ENCODE results near the gene SERPINE2.

Gene SERPINE2, protein sequence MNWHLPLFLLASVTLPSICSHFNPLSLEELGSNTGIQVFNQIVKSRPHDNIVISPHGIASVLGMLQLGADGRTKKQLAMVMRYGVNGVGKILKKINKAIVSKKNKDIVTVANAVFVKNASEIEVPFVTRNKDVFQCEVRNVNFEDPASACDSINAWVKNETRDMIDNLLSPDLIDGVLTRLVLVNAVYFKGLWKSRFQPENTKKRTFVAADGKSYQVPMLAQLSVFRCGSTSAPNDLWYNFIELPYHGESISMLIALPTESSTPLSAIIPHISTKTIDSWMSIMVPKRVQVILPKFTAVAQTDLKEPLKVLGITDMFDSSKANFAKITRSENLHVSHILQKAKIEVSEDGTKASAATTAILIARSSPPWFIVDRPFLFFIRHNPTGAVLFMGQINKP

GRCh38 chr2:224039080-224039769 lies at the start of gene SERPINE2:
SERPINE2 (minus strand) TSS chr2:224039286; CDS start chr2:224001900, 37,386 bp downstream.
- peak; percentile 12 for DNase-seq

GRCh38 chr2:224086226-224086914 lies 47.3 kb upstream of the SERPINE2 start:
- no peak for DNase-seq

- DNase-seq = no peak
These were observed 46.7 kb upstream of the SERPINE2 start for GRCh38 chr2:224085811-224086210.

DNA sequence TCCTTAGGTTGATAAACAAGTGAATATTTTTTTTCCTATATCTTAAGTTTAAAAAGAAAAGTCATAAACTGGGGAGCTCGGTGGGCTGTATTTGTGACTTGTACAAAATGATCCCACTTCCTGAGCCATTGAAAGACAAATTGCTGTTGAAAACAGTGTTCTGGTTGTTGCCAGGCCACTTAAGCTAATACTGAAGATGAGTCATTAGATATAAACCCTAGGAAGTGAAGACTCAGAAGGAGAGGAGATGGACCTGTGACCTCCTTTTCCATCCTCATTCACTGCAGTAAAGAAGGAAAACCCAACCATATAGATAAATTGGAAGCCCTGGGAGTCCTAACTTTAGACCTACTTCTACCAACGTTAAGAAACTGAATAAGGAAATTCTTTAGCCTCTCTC lies 46.2 kb upstream of the SERPINE2 start:
- DNase-seq = no peak

DNA sequence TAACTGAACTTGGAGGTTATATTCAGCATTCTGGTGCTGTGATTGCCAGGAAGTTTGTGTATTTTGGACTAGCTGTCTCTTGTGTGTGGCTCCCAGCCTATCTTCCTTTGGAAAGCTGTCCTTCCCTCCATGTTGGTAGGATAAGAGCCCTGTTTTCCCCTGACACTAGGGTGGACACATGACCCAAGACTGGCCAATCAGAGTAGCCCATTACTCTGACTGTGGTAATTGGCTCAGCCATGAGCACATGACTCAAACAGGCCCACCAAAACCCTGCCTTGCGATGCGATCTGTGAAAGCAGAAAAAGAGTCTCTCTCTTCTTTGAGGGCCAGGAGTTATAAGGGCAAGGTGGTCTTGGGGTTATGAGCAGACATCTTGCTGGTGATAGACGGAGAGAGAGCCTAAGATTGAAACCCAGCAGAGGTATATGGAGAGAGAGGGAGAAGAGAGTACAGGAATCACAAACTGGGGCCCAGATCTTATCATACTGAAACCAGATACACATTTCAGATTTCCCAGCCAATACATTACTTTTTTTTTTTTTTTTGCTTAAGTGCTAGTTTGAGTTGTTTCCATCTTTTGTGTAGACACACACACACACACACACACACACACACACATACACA lies 45.3 kb upstream of the SERPINE2 start:
- no peak for DNase-seq

DNA sequence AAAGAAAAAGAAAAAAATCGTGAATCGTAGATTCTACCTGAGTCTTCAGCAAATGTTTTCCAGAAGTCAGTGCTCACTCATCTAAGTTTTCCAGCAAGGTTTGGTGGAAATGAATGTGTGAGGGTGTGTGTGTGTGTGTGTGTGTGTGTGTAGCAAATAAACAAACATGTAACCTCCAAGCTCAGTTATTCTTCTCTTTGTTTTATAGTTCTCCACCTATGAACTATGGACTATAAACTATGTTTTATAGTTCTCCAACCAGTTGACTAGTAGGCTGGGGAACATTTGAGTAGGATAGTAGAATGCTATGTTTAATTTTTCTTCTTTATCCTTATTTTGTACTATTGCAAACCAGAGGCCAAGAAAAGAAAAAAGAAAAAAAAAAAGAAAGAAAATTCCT lies 44.6 kb upstream of the SERPINE2 start:
- no peak for DNase-seq

DNA sequence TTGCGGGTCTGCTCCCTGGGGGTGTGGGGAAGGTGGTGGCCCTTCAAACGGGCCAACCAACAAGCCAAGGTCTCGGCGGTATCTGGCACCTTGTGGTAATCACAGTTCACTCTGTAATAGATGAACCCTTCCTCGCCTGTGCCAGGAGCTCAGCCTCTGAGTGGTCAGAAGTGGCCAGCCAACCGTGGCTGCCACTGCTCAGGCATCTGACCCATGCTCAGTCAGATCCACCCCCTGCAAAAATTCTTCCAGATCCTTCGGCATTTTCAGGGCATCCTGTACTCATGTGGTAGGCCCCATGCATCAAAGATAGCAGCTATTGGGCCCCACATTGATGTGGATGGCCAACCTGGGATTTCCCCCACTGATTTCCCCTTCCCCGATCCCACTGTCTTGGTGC lies 39.6 kb upstream of the SERPINE2 start:
- DNase-seq = no peak

DNA sequence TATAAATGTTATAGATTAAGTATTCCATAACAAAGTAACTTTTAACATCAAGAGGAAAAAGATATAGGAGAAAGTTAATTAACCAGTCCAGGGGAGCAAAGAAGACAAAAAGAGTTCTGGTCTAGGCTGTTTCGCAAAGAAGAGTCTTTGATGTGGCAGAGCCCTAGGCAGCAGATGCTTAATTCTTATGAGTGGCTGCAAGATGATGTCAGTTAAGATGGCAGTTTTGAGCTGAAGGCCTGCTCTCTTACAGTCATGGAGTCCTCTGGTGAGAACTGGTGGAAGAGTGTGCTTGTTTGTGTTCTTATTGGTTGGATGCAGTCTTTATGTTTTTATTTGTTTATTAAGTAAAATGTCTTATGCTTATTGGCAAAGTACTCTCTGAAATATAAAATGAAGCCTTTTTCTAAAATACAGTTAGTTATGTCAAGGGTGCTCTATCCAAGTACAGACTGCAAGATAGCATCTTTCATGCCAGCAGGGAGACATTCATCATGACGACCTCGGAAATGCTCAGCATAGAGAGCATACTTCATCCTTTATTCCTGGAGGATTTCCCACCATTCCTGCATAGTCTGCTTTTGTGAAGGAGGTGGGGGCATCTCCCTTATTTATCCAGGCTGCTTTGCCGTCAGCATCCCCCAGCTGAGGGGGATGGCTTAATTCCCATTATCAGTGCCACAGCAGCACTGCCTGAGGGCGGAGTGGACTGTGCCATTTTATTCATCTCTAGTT lies 38.9 kb upstream of the SERPINE2 start:
- no peak for DNase-seq

DNA sequence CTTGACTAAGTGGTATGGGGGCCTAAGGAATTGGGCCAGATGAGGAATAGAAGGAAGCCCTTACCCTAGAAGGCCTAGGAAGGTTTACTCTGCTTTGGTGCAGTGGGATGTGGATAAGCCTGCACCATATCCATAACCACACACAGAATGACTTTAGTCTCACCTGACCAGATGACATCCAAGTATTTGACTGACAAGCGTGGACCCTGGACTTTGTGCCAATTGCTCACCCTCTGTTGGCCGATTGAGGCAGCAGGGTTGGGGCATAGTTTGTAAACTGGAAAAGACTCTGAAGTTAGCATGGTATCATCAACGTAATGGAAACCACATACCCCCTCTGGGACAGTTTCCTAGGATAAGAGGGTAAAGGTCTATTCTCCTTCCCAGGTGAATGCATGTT lies 36.5 kb upstream of the SERPINE2 start:
- DNase-seq = no peak

DNA sequence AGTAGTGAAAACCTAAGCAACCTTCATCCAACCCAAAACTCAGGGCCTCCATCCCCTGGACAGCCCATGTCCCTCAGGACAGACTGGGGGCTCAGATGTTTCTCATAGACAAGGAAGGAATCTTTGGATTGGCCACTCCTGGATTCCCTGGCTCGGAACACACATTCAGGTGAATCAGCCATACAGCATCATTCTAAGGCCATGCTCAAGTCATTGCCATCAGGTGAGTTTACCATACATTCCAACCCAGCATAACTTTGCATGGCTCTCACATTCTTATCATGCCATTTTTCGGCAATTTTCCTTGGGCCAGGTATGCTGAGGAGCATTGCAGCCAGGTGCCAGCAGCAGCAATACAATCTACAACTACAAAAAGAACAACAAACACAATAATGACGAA lies 34.6 kb upstream of the SERPINE2 start:
- DNase-seq = no peak

- no peak for DNase-seq
These were observed 33.6 kb upstream of the SERPINE2 start for GRCh38 chr2:224072541-224073188.

DNA sequence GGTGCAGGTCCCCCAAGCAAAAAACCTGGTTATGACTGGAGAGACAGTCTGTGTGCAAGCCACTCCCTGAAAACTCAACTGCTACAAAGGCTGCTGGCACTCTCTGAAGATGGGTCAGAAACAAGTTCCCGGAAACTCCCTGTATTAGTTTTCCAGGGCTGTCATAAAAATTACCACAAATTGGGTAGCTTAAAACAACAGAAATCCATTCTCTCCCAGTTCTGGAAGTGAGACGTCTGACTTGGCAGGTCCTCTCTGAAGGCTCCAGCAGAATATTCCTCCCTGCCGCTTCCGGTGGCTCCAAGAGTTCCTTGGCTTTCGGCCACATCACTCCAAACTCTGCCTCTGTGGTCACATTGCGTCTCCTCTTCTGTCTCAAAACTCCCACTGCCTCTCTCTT lies 30.1 kb upstream of the SERPINE2 start:
- no peak for DNase-seq

DNA sequence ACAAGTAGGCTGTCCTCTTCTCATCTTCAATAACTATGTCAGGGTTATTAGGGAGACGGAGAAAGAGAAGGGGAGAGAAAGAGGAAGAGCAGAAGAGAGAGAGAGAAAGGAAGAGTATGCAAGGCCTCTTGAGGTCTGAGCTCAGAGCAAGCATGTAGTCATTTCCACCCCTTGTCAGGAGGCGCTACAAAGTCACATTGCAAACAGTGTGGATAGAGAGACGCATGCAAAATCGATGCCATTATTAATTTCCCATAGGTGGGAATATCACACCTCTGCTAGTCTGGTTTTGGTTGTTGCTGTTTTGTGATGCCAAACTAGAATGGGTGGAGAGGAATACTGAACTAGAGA lies 24.2 kb upstream of the SERPINE2 start:
- no peak for DNase-seq

- no peak for DNase-seq
These were observed 23.6 kb upstream of the SERPINE2 start for GRCh38 chr2:224062481-224063297.

DNA sequence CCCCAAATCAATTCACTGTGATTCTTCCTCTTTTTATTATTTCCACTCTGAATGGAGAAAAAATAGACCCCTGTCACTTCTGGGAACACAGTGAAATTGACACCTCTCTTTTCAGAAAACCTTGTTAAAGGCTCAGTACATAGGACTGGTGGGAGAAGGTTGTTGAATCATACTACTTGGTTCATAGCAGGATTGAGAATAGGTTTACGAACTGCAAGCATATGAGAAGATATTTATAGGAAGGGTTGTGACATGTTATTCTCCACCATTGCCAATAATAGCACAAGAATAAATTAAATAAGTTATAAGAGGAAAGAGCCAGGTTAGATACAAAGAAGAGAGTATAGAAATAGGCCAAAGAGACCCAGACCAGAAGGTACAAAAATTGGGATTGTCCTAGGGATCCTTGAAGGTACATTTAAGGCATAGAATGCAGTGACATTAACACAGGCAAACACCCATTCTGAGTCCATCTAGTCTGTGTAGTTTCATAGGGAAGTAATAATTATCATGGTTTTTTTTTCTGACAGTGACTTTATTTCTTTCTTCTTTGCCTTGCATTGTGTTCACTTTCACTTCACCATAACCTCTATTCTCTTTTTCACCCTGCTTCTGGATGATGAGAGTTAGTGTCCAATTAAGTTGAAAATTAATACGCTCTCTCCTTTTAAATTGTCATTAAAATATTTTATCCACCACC lies 21.8 kb upstream of the SERPINE2 start:
- DNase-seq = no peak

- no peak for DNase-seq
These were observed 20.1 kb upstream of the SERPINE2 start for GRCh38 chr2:224059178-224059577.

DNA sequence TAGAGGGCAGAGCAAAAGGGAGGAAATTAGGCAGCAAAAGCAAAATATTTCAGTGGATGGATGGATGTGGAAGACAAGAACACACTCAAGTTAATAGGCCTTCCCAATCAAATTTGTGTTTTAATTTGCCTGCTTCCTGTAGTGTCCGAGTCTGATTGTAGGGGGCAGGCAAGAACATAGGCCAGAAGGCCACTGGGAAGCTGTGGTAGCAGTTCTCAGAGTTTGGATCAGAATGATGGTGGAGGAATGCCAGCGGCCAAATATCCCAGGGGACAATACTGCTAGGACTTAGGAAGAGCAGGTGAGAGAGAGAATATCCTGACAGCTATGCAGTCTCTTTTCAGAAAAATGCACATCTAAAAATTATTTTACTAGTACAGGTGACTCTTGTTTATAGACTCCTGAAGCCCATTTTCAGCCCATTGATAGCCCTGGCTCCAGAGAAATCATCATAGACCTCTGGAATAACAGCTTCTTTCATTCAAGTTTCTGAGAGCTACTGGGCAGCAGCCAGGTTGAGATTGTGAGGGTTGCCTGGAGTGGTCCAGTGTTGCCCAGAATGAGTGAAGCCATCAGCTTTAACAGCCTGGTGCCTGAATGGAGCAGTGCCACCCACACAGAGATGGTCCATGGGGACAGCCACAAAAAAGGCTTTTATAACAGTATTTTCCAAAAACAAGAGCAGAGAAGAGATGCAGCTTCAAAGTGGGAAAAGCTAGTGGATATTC lies 19.1 kb upstream of the SERPINE2 start:
- DNase-seq = no peak

DNA sequence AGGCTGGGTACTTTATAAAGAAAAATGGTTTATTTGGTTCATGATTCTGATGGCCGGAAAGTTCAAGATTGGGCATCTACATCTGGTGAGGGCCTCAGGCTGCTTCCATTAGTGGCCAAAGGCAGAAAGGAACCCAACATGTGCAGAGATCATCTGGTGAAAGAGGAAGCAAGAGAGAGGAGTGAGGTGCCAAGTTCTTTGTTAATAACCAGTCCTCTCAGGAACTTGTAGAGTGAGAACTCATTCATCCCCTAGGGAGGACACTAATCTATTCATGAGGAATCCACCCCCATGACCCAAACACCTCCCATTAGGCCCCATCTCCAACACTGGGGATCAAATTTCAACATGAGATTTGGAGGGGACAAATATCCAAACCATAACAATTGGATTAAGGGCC lies 17.8 kb upstream of the SERPINE2 start:
- no peak for DNase-seq

GRCh38 chr2:224055101-224055500 lies 16.0 kb upstream of the SERPINE2 start:
- no peak for DNase-seq

DNA sequence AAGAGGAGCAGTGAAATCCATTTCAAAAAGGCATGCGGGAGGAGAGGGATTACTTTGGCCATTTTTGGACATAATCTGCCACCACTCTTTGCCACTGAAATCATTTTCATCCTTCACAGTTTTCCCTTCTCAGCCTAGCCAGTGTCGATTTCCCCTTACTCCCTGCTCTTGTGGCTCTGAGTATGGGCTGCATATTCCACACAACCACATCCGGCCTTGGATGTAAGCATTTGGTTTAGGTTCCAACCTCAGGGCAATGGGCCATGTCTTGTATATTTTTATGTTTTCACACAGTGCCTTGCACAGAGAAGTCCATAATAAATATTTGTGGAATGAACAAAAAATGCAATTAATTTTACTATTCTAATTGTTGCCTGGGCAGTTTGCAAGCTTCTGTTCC lies 7.7 kb upstream of the SERPINE2 start:
- no peak for DNase-seq

Measured in activated CD4-positive, alpha-beta T cell treated with anti-CD3 and anti-CD28 coated beads, Interleukin-2, amount 50 U/mL, for 1 hour (primary cell).